ENCODE measurements around the gene NME7. TPM values are rescaled to one million over a fixed set of nuclear protein-coding genes. Genes with fewer than 3 reads are reported as not detected.
A peak's percentile ranks its signal among the peaks of the same experiment; 100 is the strongest.

The NME7 gene
- total RNA-seq, 1 experiment from 2014 or later: 9.0 TPM

- DNase-seq: peak; percentile 59 to 64
- no peaks in the 10 kb centered on the region for H3K9me3 ChIP-seq
Observed at GRCh38 chr1:169108863-169109560, 258.6 kb downstream of the NME7 start.

GRCh38 chr1:169108223-169108622 lies 259.4 kb downstream of the NME7 start:
- H3K4me1 Mint-ChIP-seq (ENCODE audit: low read depth, unreplicated experiment): peaks cover 34% of the 10 kb centered on the region
- Histone ChIP-seq H3K27me3 (replicated peaks; ENCODE audit: control insufficient read depth, insufficient read depth, low read length) (no peaks in the 10 kb centered on the region), H3K9me3 (no peaks in the 10 kb centered on the region), H3K36me3 (ENCODE audit: control insufficient read depth, insufficient read depth, low read length) (0 out of 2 replicates have a peak, but pooled peaks cover 2% of the 10 kb centered on the region), H3K4me3 (ENCODE audit: low read depth, low read length) (peak overlapping the region; percentile 99), H3K4me1 (peaks cover 56% of the 10 kb centered on the region)
- DNase-seq: no peak
- intact Hi-C loops (cut with micrococcal nuclease; ENCODE audit: unreplicated experiment): loop anchor here (1.0 to 10.0 kb wide), 5 partner anchors 147 to 473 kb away; no protein-coding TSS in a partner anchor
- CTCF ChIA-PET: interaction anchor here (0.9 kb wide), 1 partner anchor 505 kb away, joined by 3 read pairs; no protein-coding TSS in a partner anchor
- no TSS peak for BruUV-seq (replicated peaks)
- peak overlapping the region; percentile 99 for H3K4me3 Mint-ChIP-seq (ENCODE audit: unreplicated experiment)
- TF ChIP-seq CTCF (IDR thresholded peaks at IDR 0.05; ENCODE audit: insufficient read depth in 1 of 2, low read depth in 1 of 2, low read length in 1 of 2, severe bottlenecking in 1 of 2, unreplicated experiment in 1 of 2): no peak
- no peaks in the 10 kb centered on the region for H3K27me3 Mint-ChIP-seq (ENCODE audit: insufficient read depth, unreplicated experiment)
- H3K27ac Mint-ChIP-seq (ENCODE audit: unreplicated experiment): peak overlapping the region; percentile 97
- H3K9me3 Mint-ChIP-seq (ENCODE audit: unreplicated experiment): no peaks in the 10 kb centered on the region
- peaks cover 74% of the 10 kb centered on the region for H3K36me3 Mint-ChIP-seq (ENCODE audit: insufficient read depth, unreplicated experiment)
- POLR2A ChIA-PET: no interaction called here

More at GRCh38 chr1:169108863-169109560, 258.6 kb downstream of the NME7 start:
- H3K27me3 Mint-ChIP-seq (ENCODE audit: insufficient read depth, unreplicated experiment): no peaks in the 10 kb centered on the region
- POLR2A ChIA-PET: interaction anchor here (0.6 to 1.3 kb wide), 3 partner anchors 22 to 505 kb away, joined by 3 to 10 read pairs (median 8); no protein-coding TSS in a partner anchor
- Histone ChIP-seq H3K36me3 (ENCODE audit: control insufficient read depth, insufficient read depth, low read length) (peaks cover 4% of the 10 kb centered on the region; the same call in 1 of the 2 replicates), H3K27me3 (replicated peaks; ENCODE audit: control insufficient read depth, insufficient read depth, low read length) (no peaks in the 10 kb centered on the region), H3K4me3 (ENCODE audit: low read depth, low read length) (peak overlapping the region; percentile 99), H3K4me1 (peaks cover 56% of the 10 kb centered on the region)
- H3K36me3 Mint-ChIP-seq (ENCODE audit: insufficient read depth, unreplicated experiment): peaks cover 82% of the 10 kb centered on the region
- peaks cover 41% of the 10 kb centered on the region for H3K4me1 Mint-ChIP-seq (ENCODE audit: low read depth, unreplicated experiment)
- H3K9me3 Mint-ChIP-seq (ENCODE audit: unreplicated experiment): no peaks in the 10 kb centered on the region
- BruUV-seq (replicated peaks): TSS peak; percentile 52
- peak overlapping the region; percentile 97 for H3K27ac Mint-ChIP-seq (ENCODE audit: unreplicated experiment)
- intact Hi-C loops (cut with micrococcal nuclease; ENCODE audit: unreplicated experiment): loop anchor here (1.0 to 10.0 kb wide), 8 partner anchors 148 to 506 kb away; no protein-coding TSS in a partner anchor
- CTCF ChIA-PET: interaction anchor here (1.1 to 1.5 kb wide), 3 partner anchors 8 to 505 kb away, joined by 3 to 7 read pairs (median 4); no protein-coding TSS in a partner anchor
- TF ChIP-seq CTCF (IDR thresholded peaks at IDR 0.05; ENCODE audit: insufficient read depth in 1 of 2, low read depth in 1 of 2, low read length in 1 of 2, severe bottlenecking in 1 of 2, unreplicated experiment in 1 of 2): peak in 1 of 2 experiments; percentile 39
- H3K4me3 Mint-ChIP-seq (ENCODE audit: unreplicated experiment): peak overlapping the region; percentile 99

GRCh38 chr1:169107603-169108208 lies 259.9 kb downstream of the NME7 start:
- ChIA-PET CTCF (interaction anchor here (0.9 kb wide), 1 partner anchor 504 kb away, joined by 3 read pairs; no protein-coding TSS in a partner anchor), POLR2A (no interaction called here)
- peak overlapping the region; percentile 97 for H3K27ac Mint-ChIP-seq (ENCODE audit: unreplicated experiment)
- Histone ChIP-seq H3K4me3 (ENCODE audit: low read depth, low read length) (peak overlapping the region; percentile 99), H3K4me1 (peaks cover 56% of the 10 kb centered on the region), H3K9me3 (no peaks in the 10 kb centered on the region), H3K36me3 (ENCODE audit: control insufficient read depth, insufficient read depth, low read length) (0 out of 2 replicates have a peak, but pooled peaks cover 2% of the 10 kb centered on the region), H3K27me3 (replicated peaks; ENCODE audit: control insufficient read depth, insufficient read depth, low read length) (no peaks in the 10 kb centered on the region)
- H3K36me3 Mint-ChIP-seq (ENCODE audit: insufficient read depth, unreplicated experiment): peaks cover 69% of the 10 kb centered on the region
- BruUV-seq (replicated peaks): no TSS peak
- no peaks in the 10 kb centered on the region for H3K9me3 Mint-ChIP-seq (ENCODE audit: unreplicated experiment)
- intact Hi-C loops (cut with micrococcal nuclease; ENCODE audit: unreplicated experiment): loop anchor here (1.0 to 10.0 kb wide), 5 partner anchors 147 to 473 kb away; no protein-coding TSS in a partner anchor
- H3K4me1 Mint-ChIP-seq (ENCODE audit: low read depth, unreplicated experiment): peaks cover 34% of the 10 kb centered on the region
- TF ChIP-seq CTCF (IDR thresholded peaks at IDR 0.05; ENCODE audit: insufficient read depth in 1 of 2, low read depth in 1 of 2, low read length in 1 of 2, severe bottlenecking in 1 of 2, unreplicated experiment in 1 of 2): no peak
- no peak for DNase-seq
- peak overlapping the region; percentile 99 for H3K4me3 Mint-ChIP-seq (ENCODE audit: unreplicated experiment)
- no peaks in the 10 kb centered on the region for H3K27me3 Mint-ChIP-seq (ENCODE audit: insufficient read depth, unreplicated experiment)
